H54 (cell line): ENCODE data around the gene MARCHF10.
A peak's percentile ranks its signal among the peaks of the same experiment; 100 is the strongest.
"Not testable (repeated sequence)": the region's sequence is repeated elsewhere in the genome, so short reads cannot be mapped to it uniquely, and the experiment has no call there.

Source experiments
- DNase-seq: peaks from one replicate; pipeline ENCODE4 v3.0.0; 2011; ENCODE audit warnings: low spot score, mixed read lengths; ENCODE audit not compliant: insufficient read length
- FAIRE-seq: peaks from 3 replicates; lab custom pipeline; 2011; peaks lifted over from hg19 to GRCh38; lab: Jason Lieb, UNC
- POLR2A ChIP-seq: IDR thresholded peaks from 2 replicates; pipeline ENCODE4 v1.6.1; 2011; ENCODE audit warnings: low read depth, mild to moderate bottlenecking, low read length

The MARCHF10 gene

DNA sequence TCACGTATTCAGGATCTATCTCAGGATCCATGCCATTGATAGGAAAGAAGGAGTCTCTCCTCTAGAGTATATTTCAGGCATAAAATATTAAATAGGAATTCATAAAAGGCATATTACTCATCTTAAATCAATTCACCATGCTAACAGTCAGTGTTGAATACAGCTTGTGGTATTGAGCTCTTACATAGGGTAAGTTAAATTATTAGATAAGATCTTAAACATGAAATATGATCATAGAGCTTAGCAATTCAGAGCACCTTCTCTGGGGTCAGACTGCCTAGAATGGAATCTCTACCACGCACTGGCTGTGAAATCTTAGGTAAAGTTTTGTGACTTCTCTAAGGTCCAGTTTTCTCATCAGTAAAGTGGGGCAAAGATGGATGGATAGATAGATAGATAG is 20.7 kb downstream of the MARCHF10 start:
- no peak for DNase-seq
- TF ChIP-seq POLR2A: no peak
- no peak for FAIRE-seq

DNA sequence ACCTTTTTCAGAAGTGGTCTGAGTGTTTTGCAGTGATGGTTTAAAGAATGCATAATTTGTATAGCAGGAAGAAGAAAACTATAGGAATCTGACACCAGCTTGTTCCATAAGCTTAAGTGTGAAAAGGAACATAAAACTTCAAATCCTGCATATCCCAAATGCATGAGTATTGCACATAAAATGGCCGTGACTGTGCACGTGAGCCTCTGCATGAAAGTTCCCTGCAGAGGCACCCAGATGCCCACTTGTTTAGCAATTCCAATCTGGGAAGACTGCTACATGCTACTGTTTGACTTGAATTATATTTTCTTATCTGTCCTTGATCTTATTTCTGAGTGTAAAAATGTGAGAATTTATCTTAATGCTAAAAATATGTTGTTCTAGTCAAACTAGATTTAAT is 21.5 kb downstream of the MARCHF10 start:
- DNase-seq (no peak), FAIRE-seq (no peak)
- TF ChIP-seq POLR2A: no peak

DNA sequence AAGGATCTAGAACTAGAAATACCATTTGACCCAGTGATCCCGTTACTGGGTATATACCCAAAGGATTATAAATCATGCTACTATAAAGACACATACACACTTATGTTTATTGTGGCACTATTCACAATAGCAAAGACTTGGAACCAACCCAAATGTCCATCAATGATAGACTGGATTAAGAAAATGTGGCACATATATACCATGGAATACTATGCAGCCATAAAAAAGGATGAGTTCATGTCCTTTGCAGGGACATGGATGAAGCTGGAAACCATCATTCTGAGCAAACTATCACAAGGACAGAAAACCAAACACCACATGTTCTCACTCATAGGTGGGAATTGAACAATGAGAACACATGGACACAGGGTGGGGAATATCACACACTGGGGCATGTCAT is 22.1 kb downstream of the MARCHF10 start:
- FAIRE-seq: not testable (repeated sequence)

DNA sequence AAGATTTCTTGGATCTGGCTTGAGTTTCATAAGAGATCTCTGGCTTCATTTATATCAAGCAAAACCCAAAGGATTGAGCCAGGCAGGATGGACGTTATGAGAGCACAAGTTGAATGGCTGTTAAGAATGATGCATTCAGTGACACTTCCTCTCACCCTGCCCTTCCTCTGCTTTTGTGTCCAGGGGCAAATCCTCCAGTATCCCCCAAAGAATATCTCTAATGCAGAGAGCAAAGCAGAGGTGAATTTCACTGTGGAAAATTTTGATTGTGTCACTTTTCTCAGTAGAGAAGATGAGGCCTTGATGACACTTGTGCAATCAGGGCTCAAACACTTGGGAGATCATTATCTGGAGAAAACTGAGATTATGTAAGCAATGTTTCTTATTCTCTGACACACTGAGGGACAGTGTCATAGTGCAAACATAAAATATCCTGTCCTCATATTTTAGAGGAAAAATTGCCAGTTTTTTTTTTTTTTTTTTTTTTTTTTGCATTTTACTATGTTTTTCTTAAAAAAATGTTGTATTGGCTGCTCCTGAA is 25.3 kb downstream of the MARCHF10 start:
- FAIRE-seq: no peak
- no peak for DNase-seq
- TF ChIP-seq POLR2A: no peak

More for the DNA sequence above, 22.1 kb downstream of the MARCHF10 start:
- DNase-seq: not testable (repeated sequence)

DNA sequence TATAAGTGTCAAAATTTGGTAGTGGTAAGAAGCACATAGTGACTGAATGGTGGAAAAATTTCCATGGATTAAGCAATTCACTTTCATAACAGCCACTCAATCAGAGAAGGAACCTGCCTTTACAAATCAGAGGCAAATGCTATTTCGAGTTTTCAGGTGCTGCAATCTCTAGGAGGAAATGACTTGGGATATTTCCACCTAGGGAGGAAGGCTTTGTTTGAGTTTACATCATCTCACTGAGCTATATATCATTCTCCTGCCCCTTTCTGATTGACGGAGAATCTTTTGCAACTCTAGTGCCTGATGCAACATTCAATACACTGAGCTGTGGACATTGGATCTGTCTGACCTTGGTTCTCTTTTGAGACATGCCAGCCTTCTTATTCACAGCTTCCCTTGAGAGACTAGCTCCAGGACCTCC is 26.3 kb downstream of the MARCHF10 start:
- FAIRE-seq (no peak), DNase-seq (no peak)
- no peak for TF ChIP-seq POLR2A

DNA sequence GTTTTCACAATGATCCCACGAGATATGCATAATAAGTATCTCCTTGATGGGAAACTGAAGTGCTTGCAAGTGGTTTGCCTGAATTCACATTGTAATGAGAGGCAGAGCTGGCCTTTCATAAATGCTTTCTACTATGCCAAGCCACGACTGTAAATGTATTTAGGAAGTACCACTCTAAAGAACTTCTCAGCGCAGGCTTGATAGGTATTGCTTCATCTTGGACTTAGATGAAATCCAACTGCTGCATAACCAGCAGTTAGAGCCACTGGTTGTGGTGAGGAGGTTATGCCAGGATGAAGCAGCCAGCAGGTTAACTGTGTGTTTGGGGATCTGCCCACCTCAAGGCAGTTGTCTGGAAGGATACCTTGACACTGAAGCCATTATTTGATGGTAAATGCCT is 26.8 kb downstream of the MARCHF10 start:
- no peak for DNase-seq
- FAIRE-seq: no peak
- no peak for TF ChIP-seq POLR2A

DNA sequence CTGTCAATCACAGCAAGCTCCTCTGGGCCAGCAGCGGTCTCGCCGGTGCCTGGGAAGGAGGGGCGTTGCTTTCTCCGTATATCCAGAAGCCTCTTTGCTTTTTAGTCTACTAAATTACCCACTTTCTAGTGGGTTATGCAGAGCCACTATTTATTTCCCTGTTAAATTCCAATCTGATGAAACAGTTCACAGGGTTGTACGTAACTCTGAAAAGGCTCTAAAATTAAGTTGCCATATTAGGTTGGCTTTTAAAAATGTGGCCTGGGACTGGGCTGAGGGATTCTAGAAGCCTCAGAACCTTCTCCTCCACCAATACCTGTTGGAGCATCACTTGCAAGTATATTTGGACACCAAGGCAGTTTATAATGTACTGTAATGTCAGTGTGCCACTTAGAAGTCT is 27.2 kb downstream of the MARCHF10 start:
- FAIRE-seq: no peak
- no peak for TF ChIP-seq POLR2A
- DNase-seq: no peak

DNA sequence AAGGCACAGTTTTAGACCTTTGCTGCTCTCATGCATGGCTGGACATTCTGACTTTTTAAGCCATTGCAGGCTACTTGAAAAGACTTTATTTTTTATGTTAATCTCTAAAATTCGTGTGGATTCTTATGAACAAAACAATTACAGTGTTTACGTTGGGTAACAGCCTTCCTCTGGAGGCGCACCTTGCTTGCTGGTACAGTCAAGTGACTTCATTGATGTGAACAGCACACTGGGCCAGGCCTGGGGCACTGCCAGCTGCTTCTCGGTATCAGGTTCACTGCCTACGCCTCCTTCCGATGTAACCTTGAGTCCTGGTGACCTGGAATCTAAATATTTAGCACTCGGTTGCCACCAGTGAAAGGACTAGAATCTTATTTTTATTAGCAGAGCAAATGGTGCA is 27.8 kb downstream of the MARCHF10 start:
- no peak for TF ChIP-seq POLR2A
- no peak for FAIRE-seq
- DNase-seq: no peak

DNA sequence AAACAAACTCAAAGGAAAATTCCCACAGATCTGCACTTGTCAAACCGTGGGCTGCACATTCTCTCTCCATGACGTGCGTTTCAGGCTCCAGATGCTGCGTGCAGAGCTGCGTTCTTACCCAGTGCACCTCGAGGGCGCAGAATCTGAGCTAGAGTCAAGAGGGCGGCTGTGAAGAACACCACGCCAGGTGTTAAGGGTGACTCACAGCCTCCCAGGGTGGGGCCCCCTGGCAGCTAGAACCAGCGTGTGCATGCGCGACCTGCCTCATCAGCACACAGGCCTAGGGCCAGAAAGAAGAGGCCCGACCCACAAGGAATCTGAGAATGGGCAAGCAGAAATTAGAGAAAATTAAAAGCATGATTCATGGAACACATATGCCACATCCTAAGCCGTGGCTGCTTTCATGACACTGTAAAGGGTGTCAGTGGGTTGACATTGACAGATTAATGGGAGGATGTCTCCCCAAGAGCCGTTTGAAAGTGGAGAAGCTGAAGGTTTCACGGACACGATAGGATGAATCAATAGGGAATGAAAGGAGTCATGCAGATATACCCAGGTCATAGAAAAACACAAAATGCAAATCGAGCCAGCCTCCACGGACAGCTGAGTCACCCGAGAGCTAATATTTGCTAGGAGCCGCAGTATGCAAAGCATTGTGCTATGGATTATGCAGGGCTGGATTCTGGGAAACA is 29.0 kb downstream of the MARCHF10 start:
- no peak for TF ChIP-seq POLR2A

DNA sequence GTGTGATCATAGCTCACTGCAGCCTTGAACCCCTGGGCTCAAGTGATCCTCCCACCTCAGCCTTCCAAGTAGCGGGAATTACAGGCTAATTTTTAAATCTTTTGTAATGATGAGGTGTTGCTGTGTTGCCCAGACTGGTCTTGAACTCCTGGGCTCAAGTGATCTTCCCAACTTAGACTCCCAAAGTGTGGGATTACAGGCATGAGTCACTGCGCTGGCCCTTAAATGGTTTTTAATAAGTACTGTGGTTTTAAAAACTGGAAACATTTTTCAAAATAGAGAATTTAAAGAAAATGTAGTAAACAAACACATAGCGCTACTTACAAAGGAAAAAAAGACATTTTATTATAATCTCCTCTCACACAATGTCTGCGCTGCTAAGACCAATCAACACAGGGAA is 32.2 kb downstream of the MARCHF10 start:
- no peak for TF ChIP-seq POLR2A
- no peak for DNase-seq
- FAIRE-seq: no peak

More for the DNA sequence above, 29.0 kb downstream of the MARCHF10 start:
- DNase-seq: peak; percentile 65
- peak; percentile 53 for FAIRE-seq

DNA sequence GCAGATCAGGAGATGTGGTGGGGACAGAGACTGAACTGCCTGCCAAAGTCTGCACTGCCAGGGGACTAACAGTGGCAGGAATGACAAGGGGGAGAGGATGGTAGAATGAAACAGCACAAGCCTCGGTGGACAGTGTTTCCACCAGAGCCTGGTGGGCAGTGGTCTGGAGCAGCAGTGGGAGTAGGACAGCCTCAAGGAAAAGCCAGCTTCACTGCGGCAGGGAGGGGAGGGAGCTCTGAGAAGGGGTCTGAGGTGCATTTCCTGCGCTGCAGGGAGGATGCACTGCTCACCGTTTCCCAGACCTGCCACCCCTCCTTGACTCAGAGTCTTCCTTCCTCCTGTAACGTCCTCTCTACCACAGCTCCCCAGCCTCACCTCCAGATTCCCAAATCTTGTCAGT is 33.8 kb downstream of the MARCHF10 start:
- FAIRE-seq (no peak), DNase-seq (no peak)
- no peak for TF ChIP-seq POLR2A

DNA sequence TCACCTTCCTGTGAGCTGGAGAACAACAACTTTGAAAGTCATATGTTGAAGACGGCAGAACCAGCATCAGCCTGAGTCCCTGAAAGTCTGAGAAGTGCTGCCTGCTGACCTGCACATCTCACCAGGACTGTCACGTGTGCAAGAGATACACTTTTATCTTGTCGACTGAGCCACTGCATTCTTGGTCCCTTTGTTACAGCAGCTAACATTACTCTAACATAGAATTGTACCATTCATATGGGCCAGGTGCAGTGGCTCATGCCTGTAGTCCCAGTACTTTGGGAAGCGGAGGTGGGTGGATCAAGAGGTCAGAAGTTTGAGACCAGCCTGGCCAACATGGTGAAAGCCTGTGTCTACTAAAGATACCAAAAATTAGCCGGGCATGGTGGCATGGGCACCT is 40.1 kb downstream of the MARCHF10 start:
- TF ChIP-seq POLR2A: no peak
- DNase-seq: no peak
- FAIRE-seq: no peak

DNA sequence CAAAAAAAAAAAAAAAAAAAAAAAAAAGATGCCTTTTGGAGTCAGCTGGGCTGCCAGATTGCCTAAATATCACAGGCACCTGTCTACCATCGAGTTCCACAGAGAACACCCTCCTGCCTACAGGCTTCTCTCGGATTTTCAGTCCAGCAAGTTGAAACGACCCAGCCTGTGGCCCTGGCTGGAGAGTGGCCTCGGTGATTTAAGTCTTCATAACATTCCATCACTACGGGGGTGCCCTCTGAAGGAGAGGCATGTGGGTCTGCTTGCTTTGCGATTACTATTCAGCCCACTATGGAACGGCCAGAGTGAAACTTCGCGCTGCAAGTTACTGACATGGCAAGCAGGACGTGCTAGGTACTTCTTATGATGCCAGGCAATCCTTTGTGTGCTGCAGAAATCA is 42.8 kb downstream of the MARCHF10 start:
- no peak for DNase-seq

DNA sequence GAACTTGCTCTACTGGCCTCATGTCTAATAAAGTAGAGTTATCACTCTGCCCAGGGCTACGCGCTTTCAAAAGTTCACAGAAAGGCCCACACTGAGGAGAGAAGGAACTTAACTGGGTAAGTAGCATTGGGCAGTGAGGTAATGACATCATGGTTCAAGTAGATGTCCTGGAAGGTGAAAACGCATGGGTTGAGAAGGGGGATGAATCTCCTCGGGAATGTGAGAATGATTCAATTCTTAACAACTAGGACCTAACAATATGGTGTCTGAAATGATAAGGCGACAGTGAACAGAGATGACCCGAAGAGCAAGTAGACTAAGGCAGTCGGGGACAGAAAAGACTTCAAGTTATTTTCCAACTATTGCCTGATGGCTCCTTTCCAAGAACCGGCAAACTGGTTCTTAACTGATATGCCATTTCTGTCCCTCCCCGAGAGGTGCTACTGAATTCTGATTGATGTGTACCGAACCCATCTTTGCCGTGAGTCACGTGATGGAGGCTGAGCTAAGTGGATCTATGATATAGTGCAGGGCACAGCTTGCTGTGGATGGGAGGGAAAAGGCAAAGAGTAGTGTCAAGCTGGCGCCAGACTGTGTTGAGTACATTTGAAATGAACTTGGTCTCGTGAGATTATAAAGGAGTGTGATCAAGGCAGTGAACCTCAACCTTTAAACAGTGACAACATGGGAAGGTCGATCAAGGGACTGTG is 44.1 kb downstream of the MARCHF10 start:
- no peak for DNase-seq
- no peak for FAIRE-seq
- TF ChIP-seq POLR2A: no peak

More for the DNA sequence above, 42.8 kb downstream of the MARCHF10 start:
- no peak for TF ChIP-seq POLR2A
- no peak for FAIRE-seq
